NCI-H748 (cell line): ENCODE measurements around the gene SPA17.

Experiments
- DNase-seq: peaks from one replicate; lab custom pipeline; 2025; ENCODE audit not compliant: unreplicated experiment; lab: John Stamatoyannopoulos, UW

SPA17 gene

DNA sequence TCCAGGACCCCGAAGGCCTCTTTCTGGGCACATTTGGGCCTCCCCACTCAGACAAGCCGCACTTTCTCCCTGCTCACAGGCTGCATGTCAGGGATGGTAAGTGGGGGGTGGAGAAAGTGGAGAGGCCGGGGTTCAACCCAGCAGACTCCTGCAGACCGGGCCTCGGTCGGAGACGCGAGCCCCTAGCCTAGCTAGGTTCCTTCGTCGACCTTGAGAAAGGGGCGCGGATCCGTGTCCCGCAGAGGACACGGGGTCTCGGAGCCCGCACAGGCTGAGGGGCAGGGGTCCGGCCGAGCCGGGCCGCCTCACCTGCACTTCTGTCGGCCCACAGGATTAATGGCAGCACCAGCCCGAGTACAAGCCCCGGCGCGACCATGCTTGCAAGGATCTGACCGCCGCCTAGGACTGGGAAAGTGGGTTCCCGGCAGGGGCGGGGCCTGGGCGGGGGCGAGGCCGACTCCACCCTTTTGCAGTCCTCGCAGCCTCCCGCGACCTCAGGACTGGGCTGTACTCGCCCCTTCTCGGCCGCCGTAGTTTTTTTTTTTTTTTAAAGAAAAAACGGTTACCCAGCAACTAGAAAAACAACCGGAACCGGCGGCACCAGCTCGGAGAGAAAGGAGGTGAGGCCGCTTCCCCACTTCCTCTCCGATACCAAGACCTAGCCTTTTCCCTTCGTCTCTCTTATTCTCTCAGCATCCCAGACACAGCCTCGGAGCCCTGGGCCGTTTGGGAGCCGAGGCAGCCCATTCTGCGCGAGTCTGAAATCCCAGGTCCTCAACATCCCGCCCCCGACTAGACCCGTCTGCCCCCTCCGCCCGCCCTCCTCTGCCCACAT, at the start of gene SPA17, which contains the start of gene SIAE:
SPA17 (plus strand) TSS at position 572 of the 835 bp plus-strand sequence. CDS start 1,361 bp downstream, outside the sequence.
SIAE (minus strand) TSS at position 407 of the 835 bp plus-strand sequence; CDS start at position 376, 31 bp downstream.
- DNase-seq: peak; percentile 88

DNA sequence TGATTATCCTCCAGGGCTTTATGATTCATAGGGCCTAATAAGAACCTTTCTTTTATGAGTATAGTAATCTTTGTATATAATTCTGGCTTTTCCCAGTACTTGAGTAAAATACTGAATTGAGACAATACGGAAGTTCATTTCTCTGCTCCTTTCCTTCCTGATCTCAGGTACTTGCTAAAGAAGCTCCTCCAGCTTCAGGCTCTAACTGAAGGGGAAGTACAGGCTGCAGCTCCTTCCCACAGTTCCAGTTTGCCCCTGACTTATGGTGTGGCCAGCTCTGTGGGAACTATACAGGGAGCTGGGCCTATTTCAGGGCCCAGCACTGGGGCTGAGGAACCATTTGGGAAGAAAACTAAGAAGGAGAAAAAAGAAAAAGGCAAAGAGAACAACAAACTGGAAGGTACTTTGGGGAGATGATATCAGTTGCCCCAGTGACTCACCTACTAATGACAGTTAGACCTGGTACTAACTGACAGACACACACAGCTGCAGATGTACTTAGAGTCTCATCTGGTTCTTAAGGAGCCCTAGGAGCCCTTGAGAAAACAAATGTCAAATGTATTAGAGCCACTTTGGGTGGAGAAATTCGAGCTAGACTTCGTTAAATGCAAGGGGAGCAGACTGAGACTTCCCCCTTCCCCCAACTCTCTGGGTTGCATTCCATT, 48.1 kb upstream of the SPA17 start:
- no peak for DNase-seq

GRCh38 chr11:124627546-124627945, 46.2 kb upstream of the SPA17 start:
- no peak for DNase-seq

DNA sequence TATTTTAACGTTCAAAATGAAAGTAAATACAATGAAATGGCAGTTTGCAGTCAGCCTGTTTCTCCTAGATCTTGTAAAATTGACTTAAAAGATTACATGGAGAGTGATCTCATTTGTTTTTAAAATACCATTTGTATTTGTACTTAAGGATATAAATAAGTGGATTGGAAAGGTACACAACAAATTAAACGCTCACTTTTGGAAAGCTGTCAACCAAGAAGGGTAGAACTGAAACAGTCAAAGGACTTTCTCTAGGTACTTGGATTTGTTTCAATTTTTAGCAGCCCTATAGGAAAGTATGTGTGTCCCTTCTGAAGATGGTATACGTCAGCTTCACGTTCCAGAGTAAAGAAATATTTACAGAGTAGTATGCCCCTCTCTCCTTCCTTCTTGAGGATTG, 43.7 kb upstream of the SPA17 start:
- no peak for DNase-seq

GRCh38 chr11:124633355-124633754, 40.3 kb upstream of the SPA17 start:
- DNase-seq: no peak

- DNase-seq: no peak
Observed at GRCh38 chr11:124635932-124636331, 37.8 kb upstream of the SPA17 start.

GRCh38 chr11:124638500-124638899, 35.2 kb upstream of the SPA17 start:
- DNase-seq: no peak

DNA sequence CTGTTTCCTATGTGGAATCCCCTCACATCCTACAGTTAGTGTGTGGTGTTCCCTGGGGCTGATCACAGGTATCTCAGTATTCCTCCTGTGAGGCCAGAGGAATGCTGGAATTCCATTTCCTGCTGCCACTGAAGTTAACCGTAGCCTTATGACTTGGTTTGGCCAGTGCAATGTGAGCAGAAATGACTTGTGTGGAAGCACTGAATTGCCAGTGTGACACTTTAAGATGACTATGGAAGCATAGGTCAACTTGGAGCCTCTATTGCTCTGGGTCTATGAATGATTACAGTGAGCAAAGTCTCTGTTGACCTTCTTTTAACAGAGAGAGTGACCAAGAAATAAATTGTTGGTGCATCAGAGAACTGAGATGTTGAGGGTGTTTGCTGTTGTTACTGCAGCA, 34.5 kb upstream of the SPA17 start:
- DNase-seq: no peak

GRCh38 chr11:124640666-124641065, 33.0 kb upstream of the SPA17 start:
- peak; percentile 7 for DNase-seq

DNA sequence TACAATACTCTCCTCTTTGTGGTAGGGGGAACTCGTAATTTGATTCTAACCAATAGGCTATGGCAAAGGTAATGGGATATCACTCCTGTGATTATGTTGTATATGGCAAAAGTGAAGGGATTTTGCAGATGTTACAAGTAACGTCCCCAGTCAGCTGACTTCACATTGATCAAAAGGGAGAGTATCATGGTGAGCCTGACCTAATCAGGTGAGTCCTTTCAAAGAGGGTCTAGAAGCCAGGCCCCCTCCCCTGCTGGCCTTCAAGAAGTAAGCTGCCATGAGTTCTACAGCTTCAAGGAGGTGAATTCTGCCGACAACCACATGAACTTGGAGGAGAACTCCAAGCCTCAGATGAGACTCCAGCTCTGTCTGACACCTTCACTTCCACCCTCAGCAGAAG, 31.1 kb upstream of the SPA17 start:
- DNase-seq: no peak

DNA sequence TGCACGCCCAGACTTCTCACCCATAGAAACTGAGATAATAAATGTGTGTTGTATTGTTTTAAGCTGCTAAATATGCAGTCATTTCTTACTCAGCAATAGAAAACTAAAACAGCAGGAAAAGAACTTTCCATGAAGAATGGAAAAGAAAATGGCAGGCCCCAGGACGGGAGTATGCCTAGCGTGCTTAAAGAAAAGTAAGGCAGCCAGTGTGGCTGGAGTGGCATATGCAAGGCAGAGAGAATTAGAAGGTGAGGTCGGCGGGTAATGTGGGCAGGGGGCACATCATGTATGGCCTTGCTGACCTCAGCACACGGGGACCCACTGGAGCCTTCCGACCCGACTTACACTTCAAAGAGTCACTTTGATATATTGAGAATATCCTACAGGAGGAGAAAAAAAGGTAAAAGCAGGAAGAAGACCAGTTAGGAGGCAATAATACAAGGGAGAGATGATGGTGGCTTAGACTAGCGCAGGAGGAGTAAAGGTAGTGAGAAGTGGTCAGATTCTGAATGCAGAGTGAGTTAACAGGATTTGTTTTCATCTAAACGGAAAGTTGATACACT, 30.6 kb upstream of the SPA17 start:
- DNase-seq: no peak

DNA sequence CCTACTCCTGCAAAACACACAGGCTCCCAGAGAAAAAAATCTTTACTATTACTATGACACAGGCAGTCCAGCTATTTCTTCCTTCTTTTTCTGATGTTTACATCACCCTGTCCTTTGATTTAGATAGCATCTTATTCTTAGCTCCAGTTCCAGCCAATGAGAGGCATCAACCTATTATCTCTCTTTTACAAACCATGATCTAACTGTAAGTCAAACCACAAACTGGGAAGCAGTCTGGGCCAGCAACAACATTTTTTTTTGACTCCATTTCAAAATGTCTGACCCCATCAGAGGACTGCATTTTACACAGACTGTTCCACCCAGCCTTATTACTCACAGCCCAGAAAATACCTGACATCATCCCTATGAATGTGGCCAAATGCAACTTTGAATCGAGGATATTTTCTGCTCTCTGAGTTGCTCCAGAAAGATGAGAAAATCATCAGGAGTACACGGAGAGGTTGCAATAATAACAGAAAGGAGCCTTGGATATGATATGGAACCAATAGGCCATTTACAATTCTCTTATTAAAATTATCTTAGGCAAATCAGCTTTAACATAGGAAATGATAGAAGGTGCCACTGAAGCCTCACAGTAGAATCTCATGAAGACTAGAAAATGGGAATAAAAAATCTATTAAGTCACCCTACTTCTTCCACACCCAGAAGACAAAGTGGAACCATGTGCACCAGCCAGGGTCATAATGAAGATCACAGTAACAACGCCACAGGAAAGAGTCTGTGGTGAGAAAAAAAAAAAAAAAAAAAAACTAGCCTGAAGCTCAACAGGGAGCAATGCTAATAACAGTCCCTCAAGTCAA, 29.9 kb upstream of the SPA17 start:
- DNase-seq: no peak

DNA sequence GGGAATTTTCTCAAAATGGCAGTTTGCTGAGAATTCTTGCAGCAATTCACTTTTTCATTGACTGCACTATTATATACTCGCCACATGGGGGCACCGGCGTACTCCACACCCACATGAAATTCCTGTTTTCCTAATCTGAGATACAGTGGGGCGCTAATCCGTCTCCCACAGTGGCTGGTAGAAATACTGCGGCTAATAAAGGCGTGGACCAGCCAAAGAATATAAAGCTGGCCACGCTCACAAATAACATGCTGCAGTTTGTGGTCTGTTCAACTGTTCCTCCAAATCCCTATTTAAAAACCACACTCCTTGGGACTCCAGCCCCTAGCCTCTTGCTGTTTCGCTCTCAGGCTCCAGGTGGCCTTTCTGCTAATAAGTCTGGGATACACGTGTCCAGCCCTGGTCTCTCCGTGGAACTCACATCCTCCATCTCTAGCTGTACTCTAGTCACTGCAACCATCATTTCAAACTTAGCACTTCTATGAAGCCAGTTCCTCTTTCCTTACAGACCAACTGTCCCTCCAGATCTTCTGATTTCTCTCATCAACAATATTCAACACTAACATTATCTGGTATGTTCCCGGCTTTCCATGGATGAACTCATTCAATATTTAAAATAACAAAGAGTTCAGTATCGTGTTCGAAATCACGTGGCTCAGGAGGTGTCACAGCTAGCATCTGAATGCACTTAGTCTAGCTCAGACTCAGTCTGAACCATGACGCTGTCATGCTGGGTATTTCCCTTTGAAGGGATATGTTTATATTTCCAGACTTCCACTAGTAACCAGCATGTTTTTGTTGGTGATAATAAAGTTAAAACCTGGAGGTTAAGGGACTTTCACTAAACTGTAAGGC, 29.1 kb upstream of the SPA17 start:
- peak; percentile 56 for DNase-seq

DNA sequence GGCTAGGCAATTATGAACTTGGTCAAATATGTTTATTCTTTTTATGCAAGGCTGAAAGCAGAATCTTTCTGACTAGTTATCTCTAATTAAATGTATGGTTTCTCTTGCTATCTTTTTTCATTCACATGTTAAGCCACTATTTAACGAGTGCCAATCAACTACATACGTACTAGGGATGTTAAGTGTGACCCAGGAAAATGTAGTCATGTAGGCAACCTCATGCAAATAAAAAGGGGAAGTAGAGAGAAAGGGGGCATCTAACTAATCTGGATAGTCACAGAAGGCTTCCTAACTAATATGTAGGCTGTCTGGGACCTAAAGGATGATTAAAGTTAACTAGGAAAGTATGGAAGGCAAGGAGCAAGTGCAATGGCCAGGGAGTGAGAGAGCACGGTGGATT, 27.6 kb upstream of the SPA17 start:
- no peak for DNase-seq

GRCh38 chr11:124648610-124649009, 25.1 kb upstream of the SPA17 start:
- DNase-seq: no peak

DNA sequence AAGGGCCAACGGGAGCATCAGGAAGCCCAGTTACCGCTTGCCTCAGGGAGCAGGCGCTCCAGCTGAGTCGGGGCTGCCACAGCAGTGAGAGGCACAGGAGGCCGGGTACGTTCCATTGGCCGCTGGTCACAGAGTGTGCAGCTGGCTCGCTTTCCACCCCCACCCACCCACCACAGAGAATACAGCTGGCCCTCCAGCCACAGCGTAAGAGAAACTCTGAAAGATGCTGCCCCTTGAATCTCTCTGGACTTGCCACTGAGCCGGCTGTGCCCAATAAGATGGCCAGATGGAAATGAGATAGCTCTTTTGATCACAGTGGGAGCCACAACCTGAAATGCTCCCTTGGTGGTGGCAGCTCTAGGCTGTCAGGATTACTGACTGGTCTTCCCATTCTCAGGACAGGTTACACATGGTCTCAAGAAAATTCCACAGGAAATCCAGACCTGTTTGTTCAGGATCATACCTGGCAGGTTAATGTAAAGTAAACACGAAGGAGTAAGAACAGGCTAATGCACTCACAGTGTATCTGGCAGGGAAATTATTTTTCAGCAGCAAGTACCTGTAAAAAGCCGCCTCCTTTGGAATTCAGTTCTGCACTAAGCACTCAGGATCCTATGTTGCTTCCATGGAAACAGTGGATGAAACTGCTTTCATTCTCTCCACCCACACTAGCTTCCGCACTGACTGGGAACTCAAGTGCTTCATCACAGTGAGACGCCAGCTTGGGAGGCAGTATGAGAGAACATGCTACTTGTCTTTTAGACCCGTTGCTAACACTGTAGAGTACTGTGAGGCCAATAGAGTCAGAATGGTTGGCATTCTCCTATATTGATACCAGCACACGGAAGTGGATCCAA, 16.7 kb upstream of the SPA17 start:
- peak; percentile 77 for DNase-seq

GRCh38 chr11:124657904-124658303, 15.8 kb upstream of the SPA17 start:
- no peak for DNase-seq

DNA sequence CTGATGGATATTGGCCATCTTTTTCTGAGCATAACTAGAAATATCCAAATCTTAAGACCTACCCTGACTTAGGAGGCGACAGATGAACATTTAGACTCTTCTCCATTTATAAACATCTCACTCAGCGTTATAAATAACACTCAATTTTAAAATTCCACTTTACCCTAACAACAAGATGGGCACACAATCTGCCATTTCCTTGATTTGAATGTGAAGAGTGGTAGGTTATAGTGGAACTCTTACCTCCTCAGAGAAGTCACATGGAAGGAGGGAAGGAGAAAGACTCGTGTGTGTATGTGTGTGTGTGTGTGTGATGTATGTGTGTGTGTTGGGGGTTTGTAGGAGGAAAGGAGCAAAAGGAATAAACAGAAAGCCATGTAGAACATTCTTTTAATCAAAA, 15.2 kb upstream of the SPA17 start:
- DNase-seq: no peak

GRCh38 chr11:124658986-124659385, 14.7 kb upstream of the SPA17 start:
- no peak for DNase-seq
